Esophagus muscularis mucosa (tissue), 4 donors: ENCODE results near the gene AK8.

Source experiments
- CTCF ChIP-seq, 3 experiments: fragments of 200-600 bp in 2 of 3; fragments of 450-650 bp in 1 of 3; sonication (generic) in 2 of 3; IDR thresholded peaks; one replicate each; pipeline ENCODE4 v1.5.1; 2017 to 2019; ENCODE audit warnings: antibody characterized with exemption in 3 of 3, mild to moderate bottlenecking in 2 of 3, moderate library complexity in 1 of 3
- EP300 ChIP-seq: sonication (generic); formaldehyde crosslinking; IDR thresholded peaks from one replicate; pipeline ENCODE4 v1.6.1; 2017; ENCODE audit warnings: antibody characterized with exemption
- POLR2A ChIP-seq: fragments of 450-650 bp; IDR thresholded peaks from one replicate; pipeline ENCODE4 v1.6.1; 2017; ENCODE audit warnings: antibody characterized with exemption, moderate library complexity, mild to moderate bottlenecking, low read depth
- POLR2AphosphoS5 ChIP-seq, 2 donors: sonication (generic); formaldehyde crosslinking; IDR thresholded peaks; one replicate each; pipeline ENCODE4 v1.6.1; 2017; ENCODE audit warnings: antibody characterized with exemption in 2 of 2

- TF ChIP-seq CTCF (IDR thresholded peaks at IDR 0.05) (no peak), POLR2AphosphoS5 (IDR thresholded peaks at IDR 0.05) (no peak), POLR2A (no peak), EP300 (no peak)
These were observed 79.0 kb downstream of the AK8 start for GRCh38 chr9:132798817-132799790.
